GM12874 (cell line): ENCODE results near the gene PLA2G5.

Experiments
- TF ChIP-seq, protein P1 (sequence below): IDR thresholded peaks from 2 replicates; pipeline ENCODE4 v1.5.1; 2011; ENCODE audit warnings: low read depth, mild to moderate bottlenecking, control low read depth, low read length, moderate library complexity; ENCODE audit not compliant: insufficient read depth

PLA2G5 gene

DNA sequence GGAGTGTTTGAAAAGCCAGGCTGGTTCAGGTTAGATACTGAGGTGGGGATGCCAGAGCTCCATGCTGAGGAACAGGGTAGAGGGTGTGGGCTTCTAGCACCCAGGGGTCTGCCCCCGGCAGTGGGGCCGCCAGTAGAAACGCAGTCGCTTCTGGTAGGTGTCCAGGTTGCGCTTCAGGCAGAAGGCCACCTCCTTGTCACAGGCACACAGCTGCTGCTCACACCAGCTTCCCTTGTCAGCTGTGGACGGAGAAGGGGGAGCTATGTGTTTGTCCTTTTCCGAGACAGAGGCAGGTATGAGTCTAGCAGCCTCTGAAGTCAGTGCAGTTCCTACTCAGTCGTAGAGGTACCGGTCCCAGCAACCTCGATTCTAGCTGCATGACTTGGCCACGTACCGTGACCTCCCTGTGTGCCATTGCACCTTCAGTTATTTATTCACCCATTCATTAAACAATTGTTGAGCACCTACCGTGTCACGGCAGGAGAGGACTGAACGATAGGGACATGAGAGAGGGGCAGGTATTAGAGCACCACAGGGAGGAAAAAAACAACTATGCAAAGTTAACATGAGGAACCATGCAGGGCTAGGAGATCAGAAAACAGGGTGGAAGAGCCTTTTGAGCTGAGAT is 44.1 kb downstream of the PLA2G5 start:
- TF ChIP-seq, protein P1, sequence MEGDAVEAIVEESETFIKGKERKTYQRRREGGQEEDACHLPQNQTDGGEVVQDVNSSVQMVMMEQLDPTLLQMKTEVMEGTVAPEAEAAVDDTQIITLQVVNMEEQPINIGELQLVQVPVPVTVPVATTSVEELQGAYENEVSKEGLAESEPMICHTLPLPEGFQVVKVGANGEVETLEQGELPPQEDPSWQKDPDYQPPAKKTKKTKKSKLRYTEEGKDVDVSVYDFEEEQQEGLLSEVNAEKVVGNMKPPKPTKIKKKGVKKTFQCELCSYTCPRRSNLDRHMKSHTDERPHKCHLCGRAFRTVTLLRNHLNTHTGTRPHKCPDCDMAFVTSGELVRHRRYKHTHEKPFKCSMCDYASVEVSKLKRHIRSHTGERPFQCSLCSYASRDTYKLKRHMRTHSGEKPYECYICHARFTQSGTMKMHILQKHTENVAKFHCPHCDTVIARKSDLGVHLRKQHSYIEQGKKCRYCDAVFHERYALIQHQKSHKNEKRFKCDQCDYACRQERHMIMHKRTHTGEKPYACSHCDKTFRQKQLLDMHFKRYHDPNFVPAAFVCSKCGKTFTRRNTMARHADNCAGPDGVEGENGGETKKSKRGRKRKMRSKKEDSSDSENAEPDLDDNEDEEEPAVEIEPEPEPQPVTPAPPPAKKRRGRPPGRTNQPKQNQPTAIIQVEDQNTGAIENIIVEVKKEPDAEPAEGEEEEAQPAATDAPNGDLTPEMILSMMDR: no peak

DNA sequence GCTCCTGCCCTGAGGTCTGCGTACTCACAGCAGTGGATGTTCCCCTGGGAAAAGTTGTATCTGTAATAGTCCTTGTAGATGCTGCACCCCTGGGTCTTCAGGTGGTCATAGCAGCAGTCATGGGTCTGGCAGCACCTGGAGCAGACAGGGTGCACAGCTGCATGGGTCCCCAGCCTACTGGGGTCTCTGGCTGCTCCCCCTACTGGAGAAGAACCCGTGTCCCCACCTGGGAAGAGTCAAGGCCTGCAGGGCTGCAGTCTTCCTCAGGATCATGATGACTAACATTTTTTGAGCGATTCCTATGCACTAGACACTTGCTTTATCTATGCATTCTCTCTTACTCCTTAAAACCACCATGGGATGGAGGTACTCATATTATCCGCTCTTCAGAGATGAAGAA is 45.5 kb downstream of the PLA2G5 start:
- TF ChIP-seq, protein P1: no peak

DNA sequence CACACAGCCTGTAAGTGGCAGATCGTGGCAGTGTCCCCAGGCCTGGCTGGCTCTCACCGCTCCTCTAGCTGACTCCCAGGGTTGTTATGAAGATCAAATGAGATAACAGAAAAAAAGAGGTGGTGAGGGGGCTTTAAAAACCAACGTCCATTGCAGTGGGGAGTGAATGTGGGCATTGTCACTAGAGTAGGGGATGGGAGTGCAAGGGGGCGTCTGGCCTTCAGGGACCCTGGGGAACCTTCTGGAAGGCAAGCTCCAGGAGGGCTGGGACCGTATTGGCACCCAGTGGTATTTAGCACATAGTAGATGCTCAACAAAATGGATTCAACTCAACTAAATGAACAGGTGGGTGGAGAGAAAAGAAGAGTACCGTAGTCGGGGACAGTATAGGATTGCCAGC is 45.9 kb downstream of the PLA2G5 start:
- TF ChIP-seq, protein P1: no peak

DNA sequence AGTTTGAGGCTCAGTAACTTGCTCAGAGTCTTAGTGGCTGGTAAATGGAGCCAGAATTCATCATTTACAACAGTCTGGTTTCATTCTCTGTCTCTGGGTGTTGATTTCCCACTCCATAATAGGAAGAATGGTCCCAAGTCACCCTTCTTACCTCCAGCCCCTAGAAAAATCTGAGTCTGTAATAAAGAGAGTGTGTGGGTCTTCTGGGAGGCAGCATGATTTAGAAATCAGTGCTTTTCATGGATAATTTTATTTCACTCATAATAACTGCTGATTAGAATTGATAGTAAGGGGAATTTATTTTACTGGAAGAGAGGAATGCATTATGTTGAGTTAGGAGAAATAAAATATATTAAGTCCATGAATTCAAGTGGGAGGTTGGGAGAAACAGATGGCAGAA is 47.2 kb downstream of the PLA2G5 start:
- TF ChIP-seq, protein P1: no peak

DNA sequence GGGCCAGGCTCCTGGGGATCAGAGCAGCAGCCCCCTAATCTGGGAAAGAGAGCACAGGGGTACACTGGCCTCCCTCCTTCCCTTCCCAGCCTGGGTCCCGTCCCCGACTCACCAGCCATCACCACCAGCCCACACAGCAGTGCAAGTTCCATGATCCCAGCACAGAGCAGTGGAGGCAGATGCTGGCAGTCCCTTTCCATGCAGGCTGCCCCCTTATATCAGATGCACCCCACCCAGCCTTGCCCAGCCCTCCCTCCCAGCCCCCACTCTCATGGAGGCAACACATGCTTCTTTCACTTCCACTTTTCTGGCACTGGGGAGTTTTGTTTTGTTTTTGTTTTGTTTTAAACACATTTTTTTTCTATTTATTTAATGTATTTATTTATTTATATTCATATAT is 49.4 kb downstream of the PLA2G5 start, which contains the start of gene PLA2G2D:
PLA2G2D (minus strand) TSS at position 190 of the 400 bp plus-strand sequence; CDS start at position 152, 38 bp downstream.
- TF ChIP-seq, protein P1: no peak

DNA sequence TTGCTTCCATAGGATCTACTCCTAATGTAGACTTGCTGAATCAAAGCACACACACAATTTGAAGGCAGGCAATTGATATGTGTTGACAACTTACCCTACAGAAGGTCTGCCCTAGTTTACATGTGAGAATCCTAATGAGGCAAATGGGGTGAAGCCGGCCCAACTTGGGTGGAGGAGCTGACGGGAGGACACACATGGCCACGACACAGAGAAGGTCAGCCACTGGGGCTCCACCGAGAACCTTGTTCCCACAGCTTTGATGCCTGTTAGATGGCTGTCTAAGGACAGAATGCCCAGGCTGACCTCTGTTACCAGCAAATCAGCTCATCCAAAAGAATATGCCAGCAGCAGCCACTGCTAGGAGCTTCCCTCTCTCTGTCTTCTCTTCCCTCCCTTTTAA is 50.8 kb downstream of the PLA2G5 start:
- TF ChIP-seq, protein P1: no peak

DNA sequence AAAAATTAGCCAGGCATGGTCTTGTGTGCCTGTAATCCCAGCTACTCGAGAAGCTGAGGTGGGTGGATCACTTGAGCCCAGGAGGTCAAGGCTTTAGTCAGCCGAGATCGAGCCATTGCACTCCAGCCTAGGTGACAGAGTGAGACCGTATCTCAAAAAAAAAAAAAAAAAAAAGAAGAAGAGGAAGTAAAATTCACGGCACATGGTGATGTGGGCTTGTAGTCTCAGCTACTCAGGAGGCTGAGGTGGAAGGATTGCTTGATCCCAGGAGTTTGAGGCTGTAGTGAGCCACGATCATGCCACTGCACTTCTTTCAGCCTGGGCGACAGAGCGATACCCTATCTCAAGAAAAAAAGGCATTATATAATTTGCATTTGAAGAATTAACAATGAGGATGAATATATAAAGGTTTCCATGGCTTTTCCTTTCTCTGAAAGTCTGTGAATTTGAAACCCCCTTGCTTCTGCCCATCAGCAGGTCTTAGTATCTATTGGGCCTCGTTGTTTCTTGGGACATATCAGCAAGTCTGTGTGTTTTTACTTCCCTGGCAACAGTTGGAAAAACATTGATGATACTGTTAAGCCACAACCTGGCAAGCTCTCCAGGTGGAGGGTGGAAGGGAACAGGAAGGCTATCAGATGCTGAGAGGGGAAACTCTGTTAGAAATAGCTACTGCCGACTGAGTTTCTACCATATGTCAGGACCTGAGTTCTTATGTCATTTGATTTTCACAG is 53.9 kb downstream of the PLA2G5 start:
- TF ChIP-seq, protein P1: no peak
